Endothelial cell (in vitro differentiated cells): Measurements from ENCODE around the gene TMEM223. TPM values are rescaled to one million over a fixed set of nuclear protein-coding genes. Genes with fewer than 3 reads are reported as not detected.
A peak's percentile ranks its signal among the peaks of the same experiment; 100 is the strongest.
"Not testable (repeated sequence)": the region's sequence is repeated elsewhere in the genome, so short reads cannot be mapped to it uniquely, and the experiment has no call there.

Source experiments
- DNase-seq: peaks from one replicate; pipeline ENCODE4 v3.0.0; 2021; ENCODE audit warnings: low spot score
- H3K27ac Mint-ChIP-seq: one replicate; pipeline ENCODE4 v1.8.0; 2021; ENCODE audit warnings: mixed read lengths, inconsistent platforms; ENCODE audit not compliant: unreplicated experiment
- H3K27me3 Mint-ChIP-seq: one replicate; pipeline ENCODE4 v1.8.0; 2021; ENCODE audit warnings: mild to moderate bottlenecking, moderate library complexity, mixed read lengths, inconsistent platforms; ENCODE audit not compliant: unreplicated experiment
- H3K36me3 Mint-ChIP-seq: one replicate; pipeline ENCODE4 v1.8.0; 2021; ENCODE audit warnings: mild to moderate bottlenecking, low read depth, mixed read lengths, inconsistent platforms; ENCODE audit not compliant: unreplicated experiment
- H3K4me1 Mint-ChIP-seq: one replicate; pipeline ENCODE4 v1.8.0; 2021; ENCODE audit warnings: mild to moderate bottlenecking, mixed read lengths, inconsistent platforms; ENCODE audit not compliant: unreplicated experiment
- H3K4me3 Mint-ChIP-seq: one replicate; pipeline ENCODE4 v1.8.0; 2021; ENCODE audit warnings: mild to moderate bottlenecking, mixed read lengths, inconsistent platforms; ENCODE audit not compliant: unreplicated experiment
- H3K9me3 Mint-ChIP-seq: one replicate; pipeline ENCODE4 v1.8.0; 2021; ENCODE audit warnings: mixed read lengths, inconsistent platforms; ENCODE audit not compliant: unreplicated experiment
- long read RNA-seq: library from polyadenylated mRNA; unstranded; transcript quantifications from one replicate; pipeline ENCODE4 v2.0.0, GENCODE V29; 2020; ENCODE audit not compliant: unreplicated experiment
- total RNA-seq: library from RNA; stranded (reverse); fragmentation: NEBNext Ultra II Directional; extraction: Animal tissue kit (Norgen Biotek cat#: 25700); gene quantifications from one replicate; pipeline ENCODE4 v1.2.1, GENCODE V29; 2021; ENCODE audit not compliant: unreplicated experiment
- TF ChIP-seq, protein P1 (sequence below): fragments of 200-600 bp; sonication (generic); IDR thresholded peaks from one replicate; pipeline ENCODE4 v1.5.0; 2021; ENCODE audit warnings: antibody characterized with exemption; ENCODE audit not compliant: unreplicated experiment

TMEM223 gene, protein sequence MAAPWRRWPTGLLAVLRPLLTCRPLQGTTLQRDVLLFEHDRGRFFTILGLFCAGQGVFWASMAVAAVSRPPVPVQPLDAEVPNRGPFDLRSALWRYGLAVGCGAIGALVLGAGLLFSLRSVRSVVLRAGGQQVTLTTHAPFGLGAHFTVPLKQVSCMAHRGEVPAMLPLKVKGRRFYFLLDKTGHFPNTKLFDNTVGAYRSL
- 13.9 TPM for total RNA-seq
- long read RNA-seq, transcript TMEM223-201 (2 exons, 1,288 nt): major isoform, 16 of 17 reads
- long read RNA-seq, partial matches to known transcripts: 0 of 17 reads
- long read RNA-seq, other reads (novel, unspliced or antisense): 1 of 17 reads

DNA sequence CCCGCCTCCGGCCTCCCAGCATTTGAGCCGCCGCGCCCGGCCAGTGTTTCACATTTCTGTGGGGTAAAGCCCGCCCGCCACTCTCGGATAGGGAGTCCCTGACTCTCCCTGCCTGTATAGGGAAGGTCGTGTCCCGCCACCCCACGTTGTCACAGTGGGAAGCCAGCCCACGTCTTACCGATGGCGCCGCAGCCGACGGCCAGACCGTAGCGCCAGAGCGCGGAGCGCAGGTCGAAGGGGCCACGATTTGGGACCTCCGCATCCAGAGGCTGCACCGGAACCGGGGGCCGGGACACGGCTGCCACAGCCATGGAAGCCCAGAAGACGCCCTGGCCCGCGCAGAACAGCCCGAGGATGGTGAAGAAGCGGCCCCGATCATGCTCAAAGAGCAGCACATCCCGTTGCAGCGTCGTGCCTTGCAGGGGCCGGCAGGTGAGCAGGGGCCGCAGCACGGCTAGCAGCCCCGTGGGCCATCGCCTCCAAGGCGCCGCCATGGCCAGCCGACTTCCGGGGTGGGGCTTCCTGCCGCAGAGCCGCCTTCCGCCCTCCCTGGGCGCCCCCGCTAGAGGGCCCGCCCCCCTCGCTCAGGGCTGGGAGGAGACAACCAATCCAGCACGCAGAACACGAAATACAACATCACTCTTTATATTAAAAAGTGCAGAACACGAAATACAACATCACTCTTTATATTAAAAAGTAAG, at the start of gene TMEM223:
Gene TMEM223 (minus strand): TSS at position 506 of the 701 bp plus-strand sequence. CDS start 12 bp downstream, at position 494.
- TF ChIP-seq, protein P1, sequence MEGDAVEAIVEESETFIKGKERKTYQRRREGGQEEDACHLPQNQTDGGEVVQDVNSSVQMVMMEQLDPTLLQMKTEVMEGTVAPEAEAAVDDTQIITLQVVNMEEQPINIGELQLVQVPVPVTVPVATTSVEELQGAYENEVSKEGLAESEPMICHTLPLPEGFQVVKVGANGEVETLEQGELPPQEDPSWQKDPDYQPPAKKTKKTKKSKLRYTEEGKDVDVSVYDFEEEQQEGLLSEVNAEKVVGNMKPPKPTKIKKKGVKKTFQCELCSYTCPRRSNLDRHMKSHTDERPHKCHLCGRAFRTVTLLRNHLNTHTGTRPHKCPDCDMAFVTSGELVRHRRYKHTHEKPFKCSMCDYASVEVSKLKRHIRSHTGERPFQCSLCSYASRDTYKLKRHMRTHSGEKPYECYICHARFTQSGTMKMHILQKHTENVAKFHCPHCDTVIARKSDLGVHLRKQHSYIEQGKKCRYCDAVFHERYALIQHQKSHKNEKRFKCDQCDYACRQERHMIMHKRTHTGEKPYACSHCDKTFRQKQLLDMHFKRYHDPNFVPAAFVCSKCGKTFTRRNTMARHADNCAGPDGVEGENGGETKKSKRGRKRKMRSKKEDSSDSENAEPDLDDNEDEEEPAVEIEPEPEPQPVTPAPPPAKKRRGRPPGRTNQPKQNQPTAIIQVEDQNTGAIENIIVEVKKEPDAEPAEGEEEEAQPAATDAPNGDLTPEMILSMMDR: no peak
- peak within 1 kb of the TSS; percentile 93 for H3K4me3 Mint-ChIP-seq
- H3K36me3 Mint-ChIP-seq: peaks cover 40% of the 10 kb centered on the region
- H3K9me3 Mint-ChIP-seq: no peaks in the 10 kb centered on the region
- peaks cover 20% of the 10 kb centered on the region for H3K4me1 Mint-ChIP-seq
- peak; percentile 83 for DNase-seq
- H3K27me3 Mint-ChIP-seq: peaks cover 12% of the 10 kb centered on the region
- H3K27ac Mint-ChIP-seq: peak within 1 kb of the TSS; percentile 85

DNA sequence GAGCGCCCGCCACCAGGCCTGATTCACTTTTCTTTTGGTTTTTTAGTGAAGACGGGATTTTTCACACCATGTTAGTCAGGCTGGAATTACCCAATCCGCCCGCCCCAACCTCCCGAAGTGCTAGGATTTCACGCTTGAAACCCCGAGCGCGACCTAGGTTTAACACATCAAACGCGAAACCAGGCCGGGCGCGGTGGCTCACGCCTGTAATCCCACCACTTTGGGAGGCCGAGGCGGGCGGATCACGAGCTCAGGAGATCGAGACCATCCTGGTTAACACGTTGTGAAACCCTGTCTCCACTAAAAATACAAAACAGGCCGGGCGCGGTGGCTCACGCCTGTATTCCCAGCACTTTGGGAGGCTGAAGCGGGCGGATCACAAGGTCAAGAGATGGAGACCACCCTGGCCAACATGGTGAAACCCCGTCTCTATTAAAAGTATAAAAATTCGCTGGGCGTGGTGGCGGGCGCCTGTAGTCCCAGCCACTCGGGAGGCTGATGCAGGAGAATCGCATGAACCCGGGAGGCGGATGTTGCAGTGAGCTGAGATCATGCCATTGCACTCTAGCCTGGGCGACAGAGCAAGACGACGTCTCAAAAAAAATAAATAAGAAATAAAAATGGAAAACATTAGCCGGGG, 49.0 kb upstream of the TMEM223 start:
- peaks cover 10% of the 10 kb centered on the region for H3K4me1 Mint-ChIP-seq
- peaks cover 11% of the 10 kb centered on the region for H3K36me3 Mint-ChIP-seq
- H3K27me3 Mint-ChIP-seq: peaks cover 15% of the 10 kb centered on the region
- not testable (repeated sequence) for H3K27ac Mint-ChIP-seq, H3K9me3 Mint-ChIP-seq
- peak overlapping the region; percentile 100 for H3K4me3 Mint-ChIP-seq
- DNase-seq: peak; percentile 59

DNA sequence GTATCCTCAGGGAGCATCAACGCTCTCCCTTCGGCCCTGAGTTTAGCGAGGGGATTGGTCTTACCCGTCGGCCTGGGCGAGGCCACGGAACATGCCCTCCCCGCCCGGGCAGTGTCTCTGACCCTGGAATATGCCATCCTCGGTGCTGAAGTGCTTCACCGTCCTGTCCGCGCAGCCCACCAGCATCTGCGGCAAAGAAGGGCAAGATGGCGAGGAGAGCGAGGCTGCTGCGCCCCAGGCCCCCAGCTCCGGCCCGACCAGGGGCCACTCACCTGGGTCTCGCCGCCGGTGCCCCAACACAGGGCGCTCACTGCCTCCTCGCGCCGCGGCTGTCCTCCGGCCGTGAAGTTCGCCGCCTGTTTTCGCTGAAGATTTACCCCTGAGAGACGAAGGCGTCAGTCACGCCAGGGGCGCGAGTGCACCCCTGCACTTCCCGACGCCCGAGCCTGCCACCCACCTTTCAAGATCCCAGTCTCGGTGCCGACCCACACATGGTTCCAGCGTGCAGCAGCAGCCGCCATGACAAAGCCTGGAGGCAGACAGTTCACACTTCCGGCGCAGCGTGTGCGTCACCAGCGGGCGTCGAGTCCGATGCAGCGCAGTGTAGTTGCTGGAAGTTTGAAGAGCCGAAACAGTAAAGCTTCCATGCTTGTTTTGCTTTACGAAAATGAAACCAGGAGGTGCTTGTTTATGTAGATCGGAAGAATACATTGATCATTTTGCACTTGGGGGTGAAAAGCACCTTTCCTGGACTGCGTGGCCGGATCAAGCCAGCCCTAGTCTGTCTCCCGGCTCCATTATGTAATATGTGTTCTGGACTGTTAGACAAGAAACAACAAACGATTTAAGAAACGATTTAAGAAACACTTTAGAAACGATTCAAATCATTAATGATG, 47.5 kb upstream of the TMEM223 start, which contains the start of gene WDR74:
Gene WDR74 (minus strand): TSS at position 541 of the 896 bp plus-strand sequence. CDS start 20 bp downstream, at position 521.
- peaks cover 10% of the 10 kb centered on the region for H3K4me1 Mint-ChIP-seq
- DNase-seq: peak; percentile 83
- H3K9me3 Mint-ChIP-seq: no peaks in the 10 kb centered on the region
- H3K27me3 Mint-ChIP-seq: peaks cover 15% of the 10 kb centered on the region
- no peak within 1 kb of the TSS for H3K27ac Mint-ChIP-seq
- H3K4me3 Mint-ChIP-seq: peak within 1 kb of the TSS; percentile 100
- H3K36me3 Mint-ChIP-seq: peaks cover 21% of the 10 kb centered on the region
- TF ChIP-seq, protein P1: no peak

DNA sequence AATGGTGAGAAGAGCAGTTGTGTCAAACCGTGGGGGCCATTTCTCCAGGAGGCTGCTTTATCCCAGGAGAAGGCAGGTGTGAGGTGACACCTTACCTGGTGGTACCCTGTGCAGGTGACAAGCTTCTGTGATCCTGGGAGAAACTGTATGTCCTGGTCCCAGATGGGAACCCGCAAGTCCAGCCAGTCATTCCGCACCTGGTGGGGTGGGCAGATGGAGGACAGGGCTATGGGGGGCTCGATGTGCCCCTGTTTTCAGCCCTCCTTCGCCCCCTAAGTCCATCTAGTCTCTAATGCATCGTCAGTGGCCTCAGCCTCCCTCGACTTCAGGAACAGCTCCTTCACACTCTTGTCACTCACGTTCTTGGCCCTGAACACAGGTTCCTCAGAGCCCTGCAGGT, 43.5 kb upstream of the TMEM223 start:
- Mint-ChIP-seq H3K27ac (peak overlapping the region; percentile 17), H3K4me1 (peaks cover 26% of the 10 kb centered on the region), H3K4me3 (no peak overlapping the region), H3K36me3 (peaks cover 30% of the 10 kb centered on the region), H3K27me3 (peaks cover 24% of the 10 kb centered on the region), H3K9me3 (no peaks in the 10 kb centered on the region)
- TF ChIP-seq, protein P1: no peak
- DNase-seq: no peak
